Kidney epithelial cell (primary cell): ENCODE data around the gene AGER. TPM values are rescaled to one million over a fixed set of nuclear protein-coding genes. Genes with fewer than 3 reads are reported as not detected.

Experiments
- DNase-seq: peaks from one replicate; pipeline ENCODE4 v3.0.0-alpha.2; 2010; ENCODE audit warnings: low read depth
- H3K27me3 ChIP-seq: 2 replicates; pipeline ENCODE4 v1.6.0; 2011; ENCODE audit warnings: low read length; ENCODE audit not compliant: control insufficient read depth, insufficient read depth
- H3K36me3 ChIP-seq: 2 replicates; pipeline ENCODE4 v1.5.1; 2011; ENCODE audit warnings: low read length; ENCODE audit not compliant: control insufficient read depth, insufficient read depth
- H3K4me3 ChIP-seq: 2 replicates; pipeline ENCODE4 v1.5.1; 2011; ENCODE audit warnings: low read depth, mild to moderate bottlenecking, control low read depth, low read length
- CTCF ChIP-seq: IDR thresholded peaks from 2 replicates; pipeline ENCODE4 v1.5.1; 2011; ENCODE audit warnings: mild to moderate bottlenecking, moderate library complexity, low read length, control low read depth, inconsistent platforms; ENCODE audit not compliant: insufficient read depth, poor library complexity, severe bottlenecking
- total RNA-seq: library from RNA; depleted of rRNA; stranded (reverse); fragments of >200 nt; gene quantifications from 2 replicates; pipeline ENCODE4 v1.2.3, GENCODE V29; 2015

Gene AGER
- total RNA-seq, 1 donor from 2014 or later, result 0.25 TPM

GRCh38 chr6:32149932-32150870, 33.9 kb downstream of the AGER start:
- H3K4me3 ChIP-seq, result no peak overlapping the region
- H3K27me3 ChIP-seq, result peaks cover 40% of the 10 kb centered on the region
- DNase-seq, result no peak
- TF ChIP-seq CTCF, result no peak
- no peaks in the 10 kb centered on the region for H3K36me3 ChIP-seq

- Histone ChIP-seq H3K27me3 (peaks cover 40% of the 10 kb centered on the region), H3K4me3 (peak overlapping the region; percentile 32), H3K36me3 (no peaks in the 10 kb centered on the region)
- DNase-seq, result no peak
- TF ChIP-seq CTCF, result no peak
These were observed 34.8 kb downstream of the AGER start for GRCh38 chr6:32149092-32149755.

- TF ChIP-seq CTCF, result peak; percentile 41
- Histone ChIP-seq H3K36me3 (no peaks in the 10 kb centered on the region), H3K4me3 (peak overlapping the region; percentile 32), H3K27me3 (peaks cover 40% of the 10 kb centered on the region)
- DNase-seq, result no peak
These were observed 35.6 kb downstream of the AGER start for GRCh38 chr6:32148289-32149091.

- H3K36me3 ChIP-seq, result no peaks in the 10 kb centered on the region
- no peak for TF ChIP-seq CTCF
- peaks cover 40% of the 10 kb centered on the region for H3K27me3 ChIP-seq
- DNase-seq, result no peak
- H3K4me3 ChIP-seq, result no peak overlapping the region
These were observed 36.5 kb downstream of the AGER start for GRCh38 chr6:32147401-32148132.

GRCh38 chr6:32146687-32147086, 37.4 kb downstream of the AGER start:
- no peak for TF ChIP-seq CTCF
- peaks cover 41% of the 10 kb centered on the region for H3K27me3 ChIP-seq
- DNase-seq, result no peak
- no peak overlapping the region for H3K4me3 ChIP-seq
- no peaks in the 10 kb centered on the region for H3K36me3 ChIP-seq
